Activated T-helper 17 cell treated with anti-CD3 and anti-CD28 coated beads, Interleukin-2, amount 50 U/mL, for 72 hours (primary cell): ENCODE measurements around the gene MED12. TPM values are rescaled to one million over a fixed set of nuclear protein-coding genes. Genes with fewer than 3 reads are reported as not detected.

Source experiments
- ATAC-seq: fragments of 150-1000 bp; cut with Tn5 transposase; replicated peaks from 2 replicates; pipeline ENCODE4 v1.10.0; 2021; ENCODE audit warnings: mild to moderate bottlenecking, moderate library complexity
- H3K27ac Mint-ChIP-seq: one replicate; pipeline ENCODE4 v1.8.0; 2022; ENCODE audit warnings: mixed read lengths
- H3K27me3 Mint-ChIP-seq: one replicate; pipeline ENCODE4 v1.8.0; 2022; ENCODE audit warnings: mixed read lengths
- H3K36me3 Mint-ChIP-seq: one replicate; pipeline ENCODE4 v1.8.0; 2022; ENCODE audit warnings: low read depth, mild to moderate bottlenecking, mixed read lengths
- H3K4me1 Mint-ChIP-seq: one replicate; pipeline ENCODE4 v1.8.0; 2022; ENCODE audit warnings: mixed read lengths
- H3K4me3 Mint-ChIP-seq: one replicate; pipeline ENCODE4 v1.8.0; 2022; ENCODE audit warnings: mild to moderate bottlenecking, mixed read lengths
- H3K9me3 Mint-ChIP-seq: one replicate; pipeline ENCODE4 v1.8.0; 2022; ENCODE audit warnings: mixed read lengths
- total RNA-seq, 2 donors: library from RNA; stranded (reverse); gene quantifications; one replicate each; pipeline ENCODE4 v1.2.3, GENCODE V29; 2022

The MED12 gene
- total RNA-seq, 2 donors from 2014 or later: 46.2 to 144 TPM

GRCh38 chrX:71181910-71182799 is 63.8 kb downstream of the MED12 start:
- Mint-ChIP-seq H3K27ac (peak overlapping the region; percentile 93), H3K4me3 (peak overlapping the region; percentile 87), H3K27me3 (no peaks in the 10 kb centered on the region), H3K9me3 (no peaks in the 10 kb centered on the region), H3K4me1 (no peaks in the 10 kb centered on the region), H3K36me3 (peaks cover 15% of the 10 kb centered on the region)
- ATAC-seq: peak; percentile 96

- Mint-ChIP-seq H3K27me3 (no peaks in the 10 kb centered on the region), H3K27ac (peak overlapping the region; percentile 93), H3K36me3 (peaks cover 8% of the 10 kb centered on the region), H3K9me3 (no peaks in the 10 kb centered on the region), H3K4me1 (no peaks in the 10 kb centered on the region), H3K4me3 (peak overlapping the region; percentile 87)
- ATAC-seq: no peak
These were observed 64.5 kb downstream of the MED12 start for GRCh38 chrX:71182871-71183270.

DNA sequence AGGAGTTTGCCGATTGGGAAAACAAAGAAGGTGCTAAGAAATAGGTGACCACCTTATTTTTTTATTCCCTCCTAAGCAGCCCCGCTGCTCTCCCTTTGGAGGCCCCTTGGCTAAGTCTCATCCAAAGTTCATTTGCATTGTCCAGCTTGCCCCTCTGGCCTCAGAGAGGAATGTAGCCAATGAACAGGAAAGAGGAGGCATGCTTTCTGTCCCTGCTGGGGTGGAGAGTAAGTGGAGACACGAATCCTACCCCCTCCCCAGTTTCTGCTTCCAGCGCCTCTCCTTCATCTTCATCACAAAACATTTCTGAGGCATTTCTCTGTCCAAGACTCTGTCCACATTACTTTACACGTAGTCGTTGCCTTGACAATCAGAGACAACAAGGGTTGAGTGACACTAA is 64.9 kb downstream of the MED12 start:
- ATAC-seq: no peak
- Mint-ChIP-seq H3K4me1 (no peaks in the 10 kb centered on the region), H3K27me3 (no peaks in the 10 kb centered on the region), H3K9me3 (no peaks in the 10 kb centered on the region), H3K27ac (no peak overlapping the region), H3K4me3 (peak overlapping the region; percentile 87), H3K36me3 (peaks cover 6% of the 10 kb centered on the region)

GRCh38 chrX:71184092-71184491 is 65.7 kb downstream of the MED12 start:
- ATAC-seq: no peak
- H3K4me1 Mint-ChIP-seq: no peaks in the 10 kb centered on the region
- no peak overlapping the region for H3K4me3 Mint-ChIP-seq
- peaks cover 6% of the 10 kb centered on the region for H3K36me3 Mint-ChIP-seq
- H3K27ac Mint-ChIP-seq: no peak overlapping the region
- H3K27me3 Mint-ChIP-seq: no peaks in the 10 kb centered on the region
- H3K9me3 Mint-ChIP-seq: no peaks in the 10 kb centered on the region

DNA sequence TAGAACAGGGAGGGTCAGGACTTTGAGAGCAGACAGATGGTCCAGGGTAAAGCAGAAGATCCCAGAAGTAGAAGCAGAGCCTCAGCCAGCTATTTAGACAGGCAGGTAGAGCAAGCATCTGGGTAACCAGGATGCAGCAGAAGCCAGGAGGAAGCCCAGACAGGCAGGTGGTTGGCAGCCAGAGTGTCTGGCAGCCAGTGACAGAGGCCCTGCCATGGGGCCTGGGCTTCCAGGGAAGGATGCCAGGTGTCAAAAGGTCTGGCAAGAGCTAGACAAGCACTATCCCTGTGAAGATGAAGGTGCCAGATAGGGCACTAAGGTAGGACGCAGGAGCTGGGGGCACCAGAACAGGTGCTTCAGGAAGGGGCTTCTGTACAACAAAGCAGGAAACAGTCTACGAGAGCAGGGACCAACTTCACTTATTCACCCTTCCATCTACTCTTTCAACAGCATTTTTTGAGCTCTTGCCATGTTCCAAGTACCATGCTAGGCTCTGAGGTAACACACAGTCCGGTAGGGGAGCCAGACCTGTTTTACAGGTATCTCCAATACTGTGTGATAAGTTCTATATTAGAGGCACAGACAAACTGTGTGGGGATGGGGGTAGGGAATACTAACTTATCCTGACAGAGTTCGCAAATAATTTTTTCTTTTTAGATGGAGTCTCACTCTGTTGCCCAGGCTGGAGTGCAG is 66.6 kb downstream of the MED12 start:
- H3K27ac Mint-ChIP-seq: no peak overlapping the region
- H3K36me3 Mint-ChIP-seq: peaks cover 6% of the 10 kb centered on the region
- no peaks in the 10 kb centered on the region for H3K4me1 Mint-ChIP-seq
- no peaks in the 10 kb centered on the region for H3K27me3 Mint-ChIP-seq
- H3K4me3 Mint-ChIP-seq: no peak overlapping the region
- ATAC-seq: no peak
- no peaks in the 10 kb centered on the region for H3K9me3 Mint-ChIP-seq

- Mint-ChIP-seq H3K4me1 (peaks cover 7% of the 10 kb centered on the region), H3K4me3 (peak overlapping the region; percentile 46), H3K27me3 (no peaks in the 10 kb centered on the region), H3K9me3 (no peaks in the 10 kb centered on the region), H3K36me3 (peaks cover 15% of the 10 kb centered on the region), H3K27ac (peak overlapping the region; percentile 90)
- ATAC-seq: no peak
These were observed 72.9 kb downstream of the MED12 start for GRCh38 chrX:71191248-71191647.

Other genes with a start within 250 kb of the MED12 start
- not detected for gene TEX11, start 209.9 kb upstream of the MED12 start, total RNA-seq
- not detected for gene SLC7A3, start 187.5 kb upstream of the MED12 start, total RNA-seq
- gene SNX12, start 50.3 kb upstream of the MED12 start, total RNA-seq: 10 to 100 TPM; 47.2 to 49.0 TPM
- 10 to 100 TPM; 11.2 to 39.0 TPM for gene FOXO4, start 22.7 kb upstream of the MED12 start, total RNA-seq
- gene CXorf65, start 11.9 kb upstream of the MED12 start, total RNA-seq: 10 to 100 TPM; 15.1 to 36.4 TPM
- gene IL2RG, start 7.0 kb upstream of the MED12 start, total RNA-seq: 100 to 1,000 TPM; 317 to 698 TPM
- 1 to 10 TPM; 1.6 to 6.4 TPM for gene NLGN3, start 26.2 kb downstream of the MED12 start, total RNA-seq
- under 1 TPM in 1 of 2 donors, not detected in 1; 0.21 TPM for gene GJB1, start 104.6 kb downstream of the MED12 start, total RNA-seq
- 10 to 100 TPM; 18.3 TPM for gene ZMYM3, start 135.5 kb downstream of the MED12 start, total RNA-seq
- 100 to 1,000 TPM; 394 to 499 TPM for gene NONO, start 165.0 kb downstream of the MED12 start, total RNA-seq
- gene ITGB1BP2, start 183.2 kb downstream of the MED12 start, total RNA-seq: 1 to 10 TPM; 7.4 to 9.2 TPM
- gene TAF1, start 247.8 kb downstream of the MED12 start, total RNA-seq: 10 to 100 TPM; 31.9 to 37.2 TPM